Prostate gland (tissue), 2 donors: ENCODE measurements around the gene CADPS2. TPM values are rescaled to one million over a fixed set of nuclear protein-coding genes. Genes with fewer than 3 reads are reported as not detected.
"Not testable (repeated sequence)": the region's sequence is repeated elsewhere in the genome, so short reads cannot be mapped to it uniquely, and the experiment has no call there.

Experiments
- DNase-seq: peaks from one replicate; pipeline ENCODE4 v3.0.0-alpha.2; 2019; ENCODE audit warnings: low spot score
- H3K27ac ChIP-seq, 2 donors: fragments of 200-600 bp; sonication (generic); 2 replicates each; pipeline ENCODE4 v1.5.1; 2017 to 2019
- H3K27me3 ChIP-seq: fragments of 200-600 bp; sonication (generic); replicated peaks from 2 replicates; pipeline ENCODE4 v1.5.1; 2019; ENCODE audit not compliant: insufficient read depth
- H3K36me3 ChIP-seq, 2 donors: fragments of 200-600 bp; sonication (generic); 1 replicate in 1 of 2; 2 replicates in 1 of 2; pipeline versions ENCODE4 v1.5.1 to v1.8.1; 2017 to 2019
- H3K4me1 ChIP-seq: fragments of 200-600 bp; sonication (generic); replicated peaks from 2 replicates; pipeline ENCODE4 v1.5.1; 2019
- H3K4me3 ChIP-seq, 2 donors: fragments of 200-600 bp; sonication (generic); 2 replicates each; pipeline ENCODE4 v1.5.1; 2017 to 2019
- H3K9me3 ChIP-seq: fragments of 200-600 bp; sonication (generic); 2 replicates; pipeline ENCODE4 v1.5.1; 2017
- CTCF ChIP-seq, 4 experiments: fragments of 200-600 bp in 2 of 4; fragments of 450-650 bp in 2 of 4; sonication (generic) in 2 of 4; IDR thresholded peaks; 1 replicate in 3 of 4; 2 replicates in 1 of 4; pipeline ENCODE4 v1.5.1; 2016 to 2019; ENCODE audit warnings: antibody characterized with exemption in 4 of 4, mild to moderate bottlenecking in 2 of 4, moderate library complexity in 2 of 4
- POLR2A ChIP-seq: fragments of 450-650 bp; IDR thresholded peaks from one replicate; pipeline ENCODE4 v1.6.1; 2016; ENCODE audit warnings: antibody characterized with exemption, mild to moderate bottlenecking
- POLR2AphosphoS5 ChIP-seq: sonication (generic); formaldehyde crosslinking; IDR thresholded peaks from one replicate; pipeline ENCODE4 v1.6.1; 2017; ENCODE audit warnings: antibody characterized with exemption
- WGBS: methylation state at CpG from one replicate; pipeline ENCODE4 v1.1.5; 2018; 5-methylcytosine and 5-hydroxymethylcytosine counted together
- intact Hi-C: fragments of 100-400 bp; cut with DNase I; formaldehyde crosslinking; loops from one replicate; pipeline ENCODE4 v1.14.2; 2022
- total RNA-seq, 2 donors: library from RNA; depleted of rRNA; stranded (reverse); fragments of >200 nt; gene quantifications; one replicate each; pipeline ENCODE4 v1.1.0, GENCODE V29; 2016

The CADPS2 gene
- total RNA-seq, 2 donors from 2014 or later = 22.2 to 50.4 TPM

GRCh38 chr7:122298618-122299017 is 587.6 kb downstream of the CADPS2 start:
- no peaks in the 10 kb centered on the region for H3K36me3 ChIP-seq
- no peaks in the 10 kb centered on the region for H3K4me1 ChIP-seq
- intact Hi-C loops = no loop called here
- peaks cover 27% of the 10 kb centered on the region for H3K27me3 ChIP-seq
- no peak for TF ChIP-seq POLR2AphosphoS5
- TF ChIP-seq POLR2A = no peak
- TF ChIP-seq CTCF (IDR thresholded peaks at IDR 0.05) = no peak
- no peak for DNase-seq
- no peak overlapping the region for H3K4me3 ChIP-seq
- 52% methylated on average over 2 of the region's 2 CpGs for WGBS
- H3K27ac ChIP-seq = no peak overlapping the region
- no peaks in the 10 kb centered on the region for H3K9me3 ChIP-seq

GRCh38 chr7:122298131-122298530 is 588.1 kb downstream of the CADPS2 start:
- Histone ChIP-seq H3K27me3 (peaks cover 25% of the 10 kb centered on the region), H3K36me3 (no peaks in the 10 kb centered on the region), H3K9me3 (no peaks in the 10 kb centered on the region), H3K27ac (no peak overlapping the region), H3K4me3 (no peak overlapping the region), H3K4me1 (no peaks in the 10 kb centered on the region)
- no peak for DNase-seq
- WGBS = 56% methylated on average over 2 of the region's 2 CpGs
- no peak for TF ChIP-seq POLR2A
- no peak for TF ChIP-seq POLR2AphosphoS5
- no peak for TF ChIP-seq CTCF (IDR thresholded peaks at IDR 0.05)
- intact Hi-C loops = no loop called here

- Histone ChIP-seq H3K9me3 (no peaks in the 10 kb centered on the region), H3K27me3 (no peaks in the 10 kb centered on the region), H3K4me3 (no peak overlapping the region), H3K27ac (no peak overlapping the region), H3K36me3 (no peaks in the 10 kb centered on the region), H3K4me1 (no peaks in the 10 kb centered on the region)
- intact Hi-C loops = no loop called here
- WGBS = 93% methylated on average over 2 of the region's 2 CpGs
- TF ChIP-seq POLR2AphosphoS5 (no peak), POLR2A (no peak), CTCF (IDR thresholded peaks at IDR 0.05) (no peak)
- no peak for DNase-seq
These were observed 595.1 kb downstream of the CADPS2 start for GRCh38 chr7:122291189-122291588.

- Histone ChIP-seq H3K27me3 (no peaks in the 10 kb centered on the region), H3K36me3 (no peaks in the 10 kb centered on the region), H3K9me3 (no peaks in the 10 kb centered on the region), H3K27ac (no peak overlapping the region), H3K4me3 (no peak overlapping the region), H3K4me1 (no peaks in the 10 kb centered on the region)
- intact Hi-C loops = no loop called here
- no peak for DNase-seq
- 100% methylated on average over 1 of the region's 1 CpG for WGBS
- TF ChIP-seq POLR2A (no peak), CTCF (IDR thresholded peaks at IDR 0.05) (no peak), POLR2AphosphoS5 (no peak)
These were observed 595.8 kb downstream of the CADPS2 start for GRCh38 chr7:122290476-122290875.

- 70% methylated on average over 1 of the region's 1 CpG for WGBS
- no peak for DNase-seq
- H3K4me3 ChIP-seq = no peak overlapping the region
- intact Hi-C loops = no loop called here
- no peaks in the 10 kb centered on the region for H3K4me1 ChIP-seq
- no peaks in the 10 kb centered on the region for H3K27me3 ChIP-seq
- H3K36me3 ChIP-seq = no peaks in the 10 kb centered on the region
- no peaks in the 10 kb centered on the region for H3K9me3 ChIP-seq
- H3K27ac ChIP-seq = no peak overlapping the region
- TF ChIP-seq POLR2AphosphoS5 (no peak), POLR2A (no peak), CTCF (IDR thresholded peaks at IDR 0.05) (no peak)
These were observed 596.8 kb downstream of the CADPS2 start for GRCh38 chr7:122289426-122289825.

- H3K4me1 ChIP-seq, intact Hi-C loops, H3K9me3 ChIP-seq, DNase-seq, H3K27me3 ChIP-seq, H3K27ac ChIP-seq, H3K36me3 ChIP-seq: not testable (repeated sequence)
- peak overlapping the region; percentile 16 to 23 for H3K4me3 ChIP-seq
- WGBS = 75% methylated on average over 19 of the region's 24 CpGs
These were observed 601.7 kb downstream of the CADPS2 start for GRCh38 chr7:122284608-122285007.
